Dendritic cell treated with granulocyte-macrophage colony-stimulating factor and Interleukin-4, amounts not matched to agents 40 ng/mL and 50 ng/mL, for 4 days (primary cell): ENCODE measurements around the gene DSTN.
"Not testable (repeated sequence)": the region's sequence is repeated elsewhere in the genome, so short reads cannot be mapped to it uniquely, and the experiment has no call there.

ENCODE experiments used
- H3K27ac Mint-ChIP-seq: one replicate; pipeline ENCODE4 v1.8.0; 2022; ENCODE audit warnings: mild to moderate bottlenecking, mixed read lengths
- H3K27me3 Mint-ChIP-seq: one replicate; pipeline ENCODE4 v1.8.0; 2022; ENCODE audit warnings: mild to moderate bottlenecking, mixed read lengths
- H3K36me3 Mint-ChIP-seq: one replicate; pipeline ENCODE4 v1.8.0; 2022; ENCODE audit warnings: low read depth, mixed read lengths
- H3K4me1 Mint-ChIP-seq: one replicate; pipeline ENCODE4 v1.8.0; 2022; ENCODE audit warnings: low read depth, mixed read lengths
- H3K4me3 Mint-ChIP-seq: one replicate; pipeline ENCODE4 v1.8.0; 2022; ENCODE audit warnings: mild to moderate bottlenecking, moderate library complexity, mixed read lengths
- H3K9me3 Mint-ChIP-seq: one replicate; pipeline ENCODE4 v1.8.0; 2022; ENCODE audit warnings: mixed read lengths
- intact Hi-C: fragments of 100-400 bp; cut with micrococcal nuclease; formaldehyde crosslinking; loops from one replicate; pipeline ENCODE4 v1.15.0; 2022

DSTN gene

DNA sequence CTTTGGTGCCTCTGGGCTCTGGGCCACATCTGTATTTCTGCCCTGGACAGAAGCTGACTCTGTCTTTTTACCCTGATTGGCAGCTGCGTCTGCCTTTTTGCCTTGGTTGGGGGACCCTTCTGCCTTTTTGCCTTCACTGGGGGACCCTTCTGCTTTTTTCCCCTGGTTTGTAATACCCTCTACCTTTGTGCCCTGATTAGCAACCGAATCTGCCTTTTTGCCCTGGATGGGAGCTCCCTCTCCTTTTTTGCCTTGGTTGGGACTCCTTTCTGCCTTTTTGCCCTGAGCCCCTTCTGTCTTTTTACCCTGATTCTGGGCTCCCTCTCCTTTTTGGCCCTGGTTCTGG lies 88.7 kb downstream of the DSTN start:
- Mint-ChIP-seq H3K9me3 (peaks cover 9% of the 10 kb centered on the region), H3K36me3 (peaks cover 62% of the 10 kb centered on the region), H3K27me3 (no peaks in the 10 kb centered on the region), H3K4me3 (no peak overlapping the region), H3K27ac (no peak overlapping the region), H3K4me1 (peaks cover 44% of the 10 kb centered on the region)
- intact Hi-C loops = no loop called here

DNA sequence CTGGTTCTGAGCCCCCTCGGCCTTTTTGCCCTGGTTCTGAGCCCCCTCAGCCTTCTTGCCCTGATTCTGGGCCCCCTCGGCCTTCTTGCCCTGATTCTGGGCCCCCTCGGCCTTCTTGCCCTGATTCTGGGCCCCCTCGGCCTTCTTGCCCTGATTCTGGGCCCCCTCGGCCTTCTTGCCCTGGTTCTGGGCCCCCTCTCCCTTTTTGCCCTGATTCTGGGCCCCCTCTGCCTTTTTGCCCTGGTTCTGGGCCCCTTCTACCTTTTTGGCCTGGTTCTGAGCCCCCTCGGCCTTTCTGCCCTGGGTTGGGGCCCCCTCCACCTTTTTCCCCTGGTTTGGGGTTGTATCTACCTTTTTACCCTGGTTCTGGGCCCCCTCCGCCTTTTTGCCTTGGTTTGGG lies 89.5 kb downstream of the DSTN start:
- H3K9me3 Mint-ChIP-seq, H3K4me3 Mint-ChIP-seq, intact Hi-C loops, H3K27me3 Mint-ChIP-seq: not testable (repeated sequence)
- Mint-ChIP-seq H3K27ac (peak overlapping the region; percentile 10), H3K4me1 (peaks cover 52% of the 10 kb centered on the region), H3K36me3 (peaks cover 56% of the 10 kb centered on the region)
